NCI-H526 treated with DMSO at 0.1 percent for 48 hours (cell line): ENCODE measurements around the gene CPT1C.

Experiments used
- DNase-seq: peaks from one replicate; lab custom pipeline; 2025; lab: John Stamatoyannopoulos, UW

Gene CPT1C

GRCh38 chr19:49660338-49660961 is 30.5 kb upstream of the CPT1C start:
- no peak for DNase-seq

- no peak for DNase-seq
These were observed 28.9 kb upstream of the CPT1C start for GRCh38 chr19:49662011-49662410.

DNA sequence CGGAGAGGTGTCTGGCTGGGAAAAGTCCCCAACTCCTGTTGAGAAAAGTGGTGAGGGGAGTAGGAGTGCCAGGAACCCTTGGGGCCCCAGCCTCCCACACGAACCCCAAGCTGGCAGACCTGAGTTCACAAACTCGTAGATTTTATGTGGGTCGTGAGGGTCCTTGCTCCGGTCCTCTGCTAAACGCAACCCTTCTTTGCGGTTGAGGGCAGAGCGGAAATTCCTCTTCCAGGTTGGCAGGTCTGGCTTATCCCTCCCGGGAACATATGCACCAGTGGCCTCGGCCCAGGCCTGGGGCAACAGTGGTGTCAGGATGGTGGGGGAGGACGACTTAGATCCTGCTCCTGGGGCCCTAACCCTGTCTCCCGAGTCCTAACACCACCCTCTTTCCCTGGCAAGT is 27.7 kb upstream of the CPT1C start:
- no peak for DNase-seq

DNA sequence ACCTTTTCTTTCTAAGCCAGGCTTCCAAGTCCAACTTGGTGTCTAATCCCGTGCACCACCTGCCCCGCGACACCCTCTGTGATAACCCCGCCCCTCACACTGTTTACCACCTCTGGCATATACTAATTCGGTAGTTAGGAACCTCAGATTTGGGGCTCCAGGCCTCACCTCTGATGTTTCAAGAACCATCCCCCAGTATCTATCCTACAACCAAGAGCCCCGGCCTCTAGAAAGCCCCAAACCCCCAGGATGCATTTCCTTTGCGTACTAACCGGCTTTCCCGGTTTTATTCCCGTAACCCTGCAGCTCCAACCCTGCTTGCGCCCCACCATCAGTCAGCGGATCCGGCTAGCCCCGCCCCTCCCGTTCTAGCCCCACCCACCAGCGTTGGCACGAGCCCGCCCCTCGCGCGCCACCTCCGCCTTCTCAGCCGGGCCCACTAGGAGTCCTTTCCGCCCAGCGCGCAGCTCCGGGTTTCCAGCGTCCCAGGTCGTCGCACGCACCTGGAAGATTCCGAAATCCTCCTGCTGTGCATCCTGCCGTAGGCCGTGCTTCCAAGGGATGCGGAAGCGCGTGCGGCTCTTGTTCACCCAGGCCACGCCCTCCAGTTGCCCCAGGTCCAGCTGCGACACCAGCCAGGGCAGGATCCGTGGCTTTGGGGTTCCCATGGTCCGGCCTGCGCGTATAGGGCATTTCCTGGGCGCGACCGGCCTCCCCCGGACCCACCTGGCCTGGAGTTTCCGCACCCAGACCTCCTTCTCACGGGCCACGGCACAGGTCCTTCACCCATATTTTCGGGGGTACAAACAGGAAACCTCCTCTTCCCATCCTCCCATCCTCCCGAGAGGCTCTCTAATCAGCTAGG is 26.5 kb upstream of the CPT1C start:
- DNase-seq = peak; percentile 60

GRCh38 chr19:49665036-49665350 is 25.9 kb upstream of the CPT1C start:
- DNase-seq = no peak

GRCh38 chr19:49665351-49666119 is 25.4 kb upstream of the CPT1C start, which contains the start of the genes BCL2L12 and IRF3:
BCL2L12 (plus strand) TSS chr19:49665933; CDS start chr19:49666693, 760 bp downstream.
IRF3 (minus strand) TSS chr19:49665857; CDS start chr19:49664838, 1,019 bp downstream.
- peak; percentile 93 for DNase-seq

DNA sequence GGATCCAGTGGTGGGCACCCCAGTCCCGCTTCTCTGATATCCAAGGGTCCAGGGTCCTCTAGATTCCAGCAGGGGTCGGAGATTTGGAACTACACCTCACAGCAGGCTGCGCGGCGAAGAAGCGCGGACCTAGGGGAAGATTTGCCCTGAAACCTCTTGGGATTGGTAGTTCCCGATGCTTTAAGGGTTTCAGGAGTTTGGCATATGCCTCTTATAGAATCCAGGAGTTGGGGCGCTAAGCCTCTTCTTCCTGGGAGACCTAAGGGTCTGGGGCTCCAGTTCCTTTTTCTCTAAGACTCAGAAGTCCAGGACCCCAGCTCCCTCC is 24.8 kb upstream of the CPT1C start:
- no peak for DNase-seq

- DNase-seq = no peak
These were observed 23.4 kb upstream of the CPT1C start for GRCh38 chr19:49667473-49667872.

DNA sequence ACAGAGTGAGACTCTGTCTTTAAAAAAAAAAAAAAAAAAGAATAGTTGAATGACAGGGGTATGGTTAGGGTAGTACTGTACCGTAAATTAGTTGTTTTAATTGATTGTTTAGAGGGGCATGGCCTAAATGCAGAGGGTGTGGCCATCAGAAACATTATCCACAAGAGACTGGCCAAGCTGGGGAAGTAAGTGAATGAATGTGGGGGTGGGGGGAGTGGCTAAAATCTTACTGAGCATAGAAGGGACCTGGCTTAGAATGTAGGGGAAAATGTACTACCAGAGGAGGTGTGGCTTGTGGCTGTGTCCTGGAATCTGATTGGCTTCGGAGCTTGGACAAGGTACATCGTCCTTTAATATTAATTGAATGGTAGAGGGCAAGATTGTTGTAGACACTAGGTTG is 21.4 kb upstream of the CPT1C start:
- no peak for DNase-seq

GRCh38 chr19:49672131-49672919 is 18.6 kb upstream of the CPT1C start:
- DNase-seq = peak; percentile 85

- peak; percentile 94 for DNase-seq
These were observed 14.7 kb upstream of the CPT1C start for GRCh38 chr19:49676136-49676783.

DNA sequence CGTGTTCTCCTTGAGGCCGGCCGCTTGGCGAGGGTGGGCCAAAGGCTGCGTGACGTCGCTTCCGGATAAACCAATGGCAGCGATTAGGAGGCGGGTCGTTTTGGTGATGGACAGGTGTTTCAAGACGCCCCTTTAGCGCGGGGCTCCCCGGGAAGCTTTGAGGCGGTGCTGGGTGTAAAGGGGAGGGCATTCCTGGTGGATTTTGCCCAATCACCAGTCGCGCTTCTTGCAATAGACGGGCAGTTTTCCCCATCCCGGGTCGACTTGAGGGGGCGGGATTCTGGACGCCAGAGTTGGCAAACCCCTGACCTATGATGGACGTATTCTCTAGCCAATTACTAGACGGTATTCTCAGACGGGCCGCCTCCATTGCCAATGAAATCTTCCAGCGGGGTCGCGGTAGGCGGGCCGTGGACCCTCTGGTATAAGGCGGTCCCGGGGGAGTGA is 14.1 kb upstream of the CPT1C start:
- DNase-seq = peak; percentile 100

GRCh38 chr19:49677231-49677900 is 13.6 kb upstream of the CPT1C start, which contains the start of gene PRMT1:
PRMT1 (plus strand) TSS chr19:49677271; CDS start chr19:49677281, 10 bp downstream.
- no peak for DNase-seq

GRCh38 chr19:49677901-49678674 is 12.8 kb upstream of the CPT1C start:
- peak; percentile 33 for DNase-seq

- DNase-seq = no peak
These were observed 11.7 kb upstream of the CPT1C start for GRCh38 chr19:49678985-49679770.

DNA sequence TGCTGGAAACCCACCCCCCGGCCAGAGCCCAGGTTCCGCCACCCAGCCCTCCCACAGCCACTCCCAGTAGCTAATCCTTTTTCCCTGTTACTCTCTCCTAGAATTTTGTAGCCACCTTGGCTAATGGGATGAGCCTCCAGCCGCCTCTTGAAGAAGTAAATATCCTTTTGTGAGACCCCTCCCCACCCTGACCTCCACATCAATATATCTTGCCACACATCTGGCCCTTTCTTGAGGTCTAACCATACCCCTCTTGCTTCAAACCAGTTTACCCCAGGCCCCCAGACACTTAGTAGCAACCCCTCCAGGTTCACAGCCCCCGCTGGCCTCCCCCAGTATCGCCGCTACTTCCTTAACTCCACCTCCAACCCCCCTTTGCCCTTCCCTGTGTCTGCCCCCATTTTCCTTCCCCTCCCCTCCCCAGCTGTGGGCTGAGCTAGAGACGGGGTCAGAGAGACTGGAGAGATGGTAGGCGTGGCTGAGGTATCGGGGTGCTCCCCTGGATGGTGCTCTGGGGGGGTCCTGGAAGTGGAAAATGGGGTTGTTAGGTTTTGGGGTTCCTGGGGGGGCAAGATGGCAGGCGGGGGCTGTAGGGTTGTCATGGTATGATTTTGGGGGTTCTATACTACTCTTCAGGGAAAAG is 11.0 kb upstream of the CPT1C start:
- no peak for DNase-seq

GRCh38 chr19:49680421-49681351 is 10.2 kb upstream of the CPT1C start:
- DNase-seq = peak; percentile 39
